Superior temporal gyrus (tissue), 1 donor: Measurements from ENCODE around the gene TMUB2.

ENCODE experiments used
- DNase-seq: peaks from one replicate; pipeline ENCODE4 v3.0.0-alpha.2; 2016; ENCODE audit errors: extremely low spot score

Gene TMUB2

GRCh38 chr17:44176671-44177501 lies 9.9 kb upstream of the TMUB2 start:
- DNase-seq: no peak

GRCh38 chr17:44177640-44178039 lies 9.1 kb upstream of the TMUB2 start:
- no peak for DNase-seq

GRCh38 chr17:44178133-44178532 lies 8.6 kb upstream of the TMUB2 start:
- DNase-seq: no peak

DNA sequence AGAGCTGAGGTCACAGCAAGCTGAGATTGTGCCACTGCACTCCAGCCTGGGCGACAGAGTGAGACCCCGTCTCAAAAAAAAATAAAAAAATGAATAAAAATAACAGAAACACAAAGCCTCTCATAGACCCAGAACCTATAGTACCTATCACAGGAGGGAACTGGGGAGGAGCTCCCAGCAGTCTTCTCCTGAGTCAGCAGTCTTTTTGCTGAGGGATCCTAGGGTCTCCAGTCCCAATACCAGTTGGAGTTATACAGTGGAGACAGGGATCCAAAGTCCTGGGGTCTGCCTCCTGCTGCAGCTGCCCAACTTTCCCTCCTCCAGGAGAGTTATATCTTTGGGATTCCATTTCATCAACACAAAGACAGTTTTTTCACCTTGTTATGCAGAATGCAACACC lies 3.7 kb upstream of the TMUB2 start:
- no peak for DNase-seq

GRCh38 chr17:44184212-44184810 lies 2.5 kb upstream of the TMUB2 start:
- no peak for DNase-seq

GRCh38 chr17:44187131-44187899 lies 543 bp downstream of the TMUB2 start:
- DNase-seq: no peak

GRCh38 chr17:44188576-44189403 lies 2.0 kb downstream of the TMUB2 start:
- no peak for DNase-seq

DNA sequence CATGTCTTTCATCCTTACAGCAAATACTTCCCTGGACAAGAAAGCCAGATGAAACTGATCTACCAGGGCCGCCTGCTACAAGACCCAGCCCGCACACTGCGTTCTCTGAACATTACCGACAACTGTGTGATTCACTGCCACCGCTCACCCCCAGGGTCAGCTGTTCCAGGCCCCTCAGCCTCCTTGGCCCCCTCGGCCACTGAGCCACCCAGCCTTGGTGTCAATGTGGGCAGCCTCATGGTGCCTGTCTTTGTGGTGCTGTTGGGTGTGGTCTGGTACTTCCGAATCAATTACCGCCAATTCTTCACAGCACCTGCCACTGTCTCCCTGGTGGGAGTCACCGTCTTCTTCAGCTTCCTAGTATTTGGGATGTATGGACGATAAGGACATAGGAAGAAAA lies 3.7 kb downstream of the TMUB2 start:
- DNase-seq: no peak

GRCh38 chr17:44191369-44191768 lies 4.6 kb downstream of the TMUB2 start:
- no peak for DNase-seq

DNA sequence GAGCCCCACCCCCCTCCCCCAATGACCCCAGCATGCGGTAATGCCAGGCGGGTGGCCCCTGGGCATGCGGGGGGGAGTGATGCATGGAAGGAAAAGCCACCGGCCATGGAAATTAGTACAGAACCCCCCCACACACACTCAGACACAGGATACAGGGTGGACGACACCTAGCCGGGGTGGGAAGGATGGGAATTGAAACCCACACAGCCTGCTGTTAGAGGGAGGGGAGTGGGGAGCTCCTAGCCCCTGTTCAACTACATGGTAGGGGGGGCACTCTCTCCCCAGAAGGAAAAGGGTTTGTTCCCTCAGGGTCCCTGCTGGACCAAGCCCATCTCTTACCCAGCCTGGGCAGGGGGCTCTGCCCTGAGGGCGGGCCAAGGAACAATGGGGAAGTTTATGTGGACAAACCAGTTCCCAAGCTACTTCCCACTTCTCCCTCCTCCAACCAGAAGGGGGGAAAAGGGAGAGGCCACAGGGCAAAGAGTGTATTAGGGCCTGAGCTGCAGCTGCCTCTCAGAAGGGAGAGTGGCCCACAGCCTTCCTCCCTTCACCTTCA lies 5.2 kb downstream of the TMUB2 start:
- no peak for DNase-seq

- DNase-seq: no peak
Observed at GRCh38 chr17:44192750-44193149, 6.0 kb downstream of the TMUB2 start.

- DNase-seq: no peak
Observed at GRCh38 chr17:44193326-44194084, 6.7 kb downstream of the TMUB2 start.

GRCh38 chr17:44197107-44197506 lies 10.3 kb downstream of the TMUB2 start:
- no peak for DNase-seq

DNA sequence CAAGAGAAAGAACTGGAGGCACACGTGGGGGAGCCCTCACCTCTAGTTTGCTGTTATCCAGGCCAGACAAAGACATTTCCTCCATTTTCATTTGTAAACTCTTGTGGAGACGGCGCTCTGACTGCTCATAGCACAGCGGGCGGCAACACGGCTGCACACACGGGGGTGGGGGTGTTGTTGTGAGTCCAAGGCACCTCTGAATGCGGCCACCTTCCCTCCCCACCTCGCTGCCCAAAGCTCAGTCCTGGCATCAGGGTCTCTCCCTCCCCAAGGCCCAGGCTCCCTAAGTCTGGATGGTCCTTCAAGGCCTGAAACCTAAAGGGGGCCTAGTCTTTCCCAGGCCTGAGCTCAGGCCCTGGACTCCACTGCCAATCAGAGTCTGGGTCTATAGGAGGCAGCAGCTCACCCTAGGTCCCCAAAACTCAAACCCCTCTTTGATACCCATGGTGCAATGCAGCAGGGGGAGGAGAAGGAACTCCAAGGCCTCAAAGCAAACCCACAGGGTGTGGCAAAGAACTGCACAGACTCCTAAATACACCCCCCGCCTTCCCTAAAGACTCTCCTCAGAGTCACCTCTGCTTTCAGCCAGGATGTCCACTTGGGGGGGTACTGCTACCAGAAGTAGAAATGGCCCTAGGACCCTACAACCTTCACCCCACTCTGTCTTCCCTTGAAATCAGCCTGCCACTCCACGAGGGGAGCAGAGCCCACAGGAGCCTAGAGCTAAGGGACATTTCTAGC lies 11.4 kb downstream of the TMUB2 start:
- DNase-seq: peak; percentile 26

DNA sequence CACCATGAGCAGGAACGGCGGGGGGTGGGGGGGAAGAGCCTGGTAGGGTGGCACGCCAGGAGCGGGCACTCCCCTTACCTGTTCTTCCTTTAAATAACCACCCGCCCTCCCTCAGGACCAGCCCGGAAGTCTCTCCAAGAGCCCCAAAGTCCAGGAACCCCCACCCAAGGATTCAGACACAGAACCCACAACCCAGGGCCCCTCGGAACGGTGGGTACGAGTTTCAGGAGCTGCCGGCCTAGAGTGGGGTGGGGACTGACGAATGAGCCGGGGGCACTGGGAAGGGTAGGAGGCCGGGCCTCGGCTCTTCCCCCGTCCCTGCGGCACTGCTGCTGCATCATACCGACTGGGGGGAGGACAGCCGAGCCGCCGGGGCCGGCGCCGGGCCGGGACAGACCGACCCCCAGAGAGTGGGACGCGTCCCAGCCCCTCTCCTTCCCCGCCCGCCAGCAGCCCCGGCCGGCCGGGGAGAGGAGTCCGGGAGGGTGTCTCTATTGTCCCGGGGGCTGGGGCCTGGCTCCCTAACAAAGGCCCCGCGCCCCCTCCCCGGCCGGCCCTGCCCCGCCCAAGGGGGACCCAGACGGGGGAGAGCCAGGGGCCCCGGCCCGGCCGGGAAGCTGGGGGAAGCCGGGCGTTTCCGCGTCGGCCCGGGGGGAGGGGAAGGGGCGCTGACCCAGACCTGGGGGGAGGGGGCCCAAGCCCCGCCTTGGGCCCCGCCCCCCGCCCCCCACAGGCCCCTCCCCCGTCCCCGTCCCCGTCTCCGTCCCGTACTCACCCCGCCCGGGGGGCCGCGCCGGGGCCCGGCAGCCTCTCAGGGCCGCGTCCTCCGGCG lies 12.2 kb downstream of the TMUB2 start:
- DNase-seq: no peak

DNA sequence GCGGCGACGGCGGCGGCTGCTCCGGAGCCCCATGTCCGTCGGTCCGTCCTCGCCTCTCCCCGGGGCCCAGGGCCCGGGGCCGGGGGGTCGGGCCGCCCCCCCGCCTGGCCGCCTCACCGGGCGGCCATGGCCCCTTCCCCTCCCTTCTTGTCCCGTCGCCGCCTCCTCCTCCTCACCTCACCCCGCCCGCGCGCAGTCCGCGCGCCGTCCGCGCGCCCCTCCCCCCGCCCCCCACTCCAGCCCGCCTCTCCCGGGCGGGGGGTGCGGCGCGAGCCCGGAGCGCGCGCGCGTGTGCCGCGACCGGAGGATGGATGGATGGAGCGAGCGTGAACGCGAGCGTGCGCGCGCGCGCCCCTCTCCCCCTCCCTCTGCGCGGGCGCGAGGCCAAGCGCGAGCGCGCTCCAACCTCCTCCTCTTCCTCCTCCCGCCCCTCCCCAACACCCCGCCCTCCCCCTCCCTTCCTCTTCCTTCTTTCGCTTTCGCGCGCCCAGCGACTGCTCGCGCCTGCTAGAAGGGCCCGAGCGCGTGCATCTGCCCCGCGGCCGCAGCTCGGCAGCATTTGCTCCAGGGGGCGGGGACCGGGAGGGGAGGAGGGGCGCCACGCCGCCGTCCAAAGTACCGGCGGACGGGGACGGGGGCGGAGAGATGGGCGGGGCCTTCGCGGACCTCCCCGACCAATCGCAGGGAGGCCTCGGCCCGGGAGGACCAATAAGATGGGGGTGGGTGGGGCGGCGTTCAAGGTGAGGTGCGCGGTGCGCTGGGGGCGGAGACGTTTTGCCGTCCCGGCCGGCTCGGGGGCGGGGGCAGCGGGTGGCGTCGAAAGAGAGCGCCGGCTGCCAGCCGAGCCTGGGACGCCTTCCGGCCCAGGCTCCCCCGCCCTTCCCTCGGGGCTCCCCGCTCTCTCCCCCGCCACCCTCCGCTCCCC lies 13.0 kb downstream of the TMUB2 start, which contains the start of gene ATXN7L3:
Gene ATXN7L3 (minus strand): TSS at position 332 of the 925 bp plus-strand sequence. CDS start 1,814 bp downstream, outside the sequence.
- peak; percentile 86 for DNase-seq

DNA sequence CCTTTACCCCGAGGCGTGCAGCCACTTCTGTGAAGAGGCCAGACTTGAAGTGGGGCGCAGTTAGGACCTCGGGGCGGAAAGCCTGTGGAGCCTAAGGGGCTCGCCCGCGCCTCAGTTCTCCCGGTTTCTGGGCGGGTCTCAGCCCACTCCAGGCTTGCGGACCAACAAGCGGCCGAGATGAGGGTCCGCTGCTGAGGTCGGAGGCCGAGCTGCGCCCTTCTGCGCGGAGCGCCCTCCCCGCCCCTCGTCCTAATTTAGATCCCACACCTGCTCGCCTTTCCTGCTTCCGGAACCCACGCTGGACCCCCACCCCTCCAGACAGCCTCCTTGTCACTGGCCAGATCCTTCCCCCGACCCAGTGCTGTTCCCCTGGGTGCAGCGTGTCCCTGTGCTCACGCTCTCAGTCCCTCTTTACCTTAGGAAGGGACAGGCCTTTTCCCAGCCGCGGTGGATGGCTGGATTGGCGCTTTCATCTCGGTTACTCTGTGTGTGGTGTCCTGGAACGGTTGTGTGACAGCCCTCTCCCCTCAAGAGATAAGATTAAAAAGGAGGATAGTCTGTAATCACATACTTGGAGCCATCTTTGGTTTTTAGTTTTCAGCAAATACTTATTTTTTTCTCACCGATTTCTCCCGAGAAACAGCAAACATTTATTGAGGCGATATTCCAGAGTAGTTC lies 13.8 kb downstream of the TMUB2 start:
- DNase-seq: no peak
